Ovary (tissue), 3 donors: Measurements from ENCODE around the gene ANKRD40.

Source experiments
- CTCF ChIP-seq, 3 donors: fragments of 450-650 bp in 2 of 3; fragments of 200-600 bp in 1 of 3; IDR thresholded peaks; one replicate each; pipeline versions ENCODE4 v1.5.1 to v1.8.0; 2016 to 2022; ENCODE audit warnings: antibody characterized with exemption in 3 of 3, mild to moderate bottlenecking in 1 of 3
- EP300 ChIP-seq: sonication (generic); formaldehyde crosslinking; IDR thresholded peaks from one replicate; pipeline ENCODE4 v1.6.1; 2017; ENCODE audit warnings: antibody characterized with exemption
- POLR2A ChIP-seq: fragments of 450-650 bp; IDR thresholded peaks from one replicate; pipeline ENCODE4 v1.6.1; 2017; ENCODE audit warnings: antibody characterized with exemption, mild to moderate bottlenecking, moderate library complexity
- donor health status: DM: no; HTN: no; CAD: no.

GRCh38 chr17:50739098-50739497, 31.4 kb upstream of the ANKRD40 start:
- no peak for TF ChIP-seq CTCF (IDR thresholded peaks at IDR 0.05)
- no peak for TF ChIP-seq POLR2A
- TF ChIP-seq EP300 = no peak
